GM19099 (cell line): ENCODE results near the gene ENPP7.

Source experiments
- POLR2A ChIP-seq: IDR thresholded peaks from 3 replicates; pipeline ENCODE4 v1.6.1; 2011; ENCODE audit warnings: low read depth; ENCODE audit not compliant: insufficient read length; ENCODE audit errors: extremely low read depth

Gene ENPP7

GRCh38 chr17:79733692-79734070, 2.9 kb downstream of the ENPP7 start:
- no peak for TF ChIP-seq POLR2A

GRCh38 chr17:79735096-79735495, 4.4 kb downstream of the ENPP7 start:
- no peak for TF ChIP-seq POLR2A

GRCh38 chr17:79737046-79737921, 6.5 kb downstream of the ENPP7 start:
- no peak for TF ChIP-seq POLR2A

GRCh38 chr17:79737922-79738578, 7.3 kb downstream of the ENPP7 start:
- TF ChIP-seq POLR2A: no peak

- no peak for TF ChIP-seq POLR2A
Measured at GRCh38 chr17:79738643-79739042, 7.9 kb downstream of the ENPP7 start.

- no peak for TF ChIP-seq POLR2A
Measured at GRCh38 chr17:79739148-79740062, 8.7 kb downstream of the ENPP7 start.

- no peak for TF ChIP-seq POLR2A
Measured at GRCh38 chr17:79740413-79740812, 9.7 kb downstream of the ENPP7 start.

GRCh38 chr17:79741401-79741750, 10.6 kb downstream of the ENPP7 start:
- no peak for TF ChIP-seq POLR2A

- no peak for TF ChIP-seq POLR2A
Measured at GRCh38 chr17:79741751-79742588, 11.2 kb downstream of the ENPP7 start.

- TF ChIP-seq POLR2A: no peak
Measured at GRCh38 chr17:79742589-79742918, 11.8 kb downstream of the ENPP7 start.

GRCh38 chr17:79742951-79743476, 12.3 kb downstream of the ENPP7 start:
- no peak for TF ChIP-seq POLR2A

GRCh38 chr17:79743614-79744013, 12.9 kb downstream of the ENPP7 start:
- no peak for TF ChIP-seq POLR2A

GRCh38 chr17:79745641-79746105, 14.9 kb downstream of the ENPP7 start:
- TF ChIP-seq POLR2A: no peak

GRCh38 chr17:79746889-79747507, 16.3 kb downstream of the ENPP7 start:
- no peak for TF ChIP-seq POLR2A

GRCh38 chr17:79747508-79748294, 17.0 kb downstream of the ENPP7 start:
- no peak for TF ChIP-seq POLR2A
